Osteoblast (primary cell): Measurements from ENCODE around the gene AARS2. TPM values are rescaled to one million over a fixed set of nuclear protein-coding genes. Genes with fewer than 3 reads are reported as not detected.
A peak's percentile ranks its signal among the peaks of the same experiment; 100 is the strongest.

Experiments used
- DNase-seq: peaks from one replicate; pipeline ENCODE4 v3.0.0; 2011; ENCODE audit warnings: low spot score, mixed read lengths; ENCODE audit not compliant: insufficient read length; ENCODE audit errors: missing footprints
- H2AFZ ChIP-seq: 2 replicates; pipeline ENCODE4 v1.6.0; 2011; ENCODE audit warnings: mild to moderate bottlenecking, low read length
- H3K27ac ChIP-seq: 2 replicates; pipeline ENCODE4 v1.5.1; 2011; ENCODE audit warnings: mild to moderate bottlenecking, low read depth, low read length, moderate library complexity
- H3K27me3 ChIP-seq: 2 replicates; pipeline ENCODE4 v1.6.0; 2012; ENCODE audit warnings: mild to moderate bottlenecking, control low read depth, inconsistent platforms, low read length, moderate library complexity; ENCODE audit not compliant: insufficient read depth
- H3K36me3 ChIP-seq: 2 replicates; pipeline ENCODE4 v1.5.1; 2011; ENCODE audit warnings: mild to moderate bottlenecking, low read length, control low read depth, moderate library complexity; ENCODE audit not compliant: insufficient read depth
- H3K4me1 ChIP-seq: 2 replicates; pipeline ENCODE4 v1.5.1; 2011; ENCODE audit warnings: mild to moderate bottlenecking, low read length, control low read depth, moderate library complexity; ENCODE audit not compliant: insufficient read depth
- H3K4me2 ChIP-seq: 2 replicates; pipeline ENCODE4 v1.6.0; 2011; ENCODE audit warnings: mild to moderate bottlenecking, low read length; ENCODE audit not compliant: insufficient read depth
- H3K4me3 ChIP-seq: fragments of 200-600 bp; sonication (generic); 3 replicates; pipeline ENCODE4 v1.5.1; 2012; ENCODE audit warnings: mild to moderate bottlenecking, low read length, inconsistent platforms; ENCODE audit not compliant: insufficient read depth
- H3K79me2 ChIP-seq: 2 replicates; pipeline ENCODE4 v1.6.0; 2012; ENCODE audit warnings: mild to moderate bottlenecking, low read length, control low read depth, inconsistent platforms; ENCODE audit not compliant: insufficient read depth
- H3K9me3 ChIP-seq: 2 replicates; pipeline ENCODE4 v1.5.1; 2011; ENCODE audit warnings: low read depth, low read length, control low read depth
- H4K20me1 ChIP-seq: 2 replicates; pipeline ENCODE4 v1.6.0; 2012; ENCODE audit warnings: mild to moderate bottlenecking, low read length, control low read depth; ENCODE audit not compliant: insufficient read depth
- CTCF ChIP-seq: IDR thresholded peaks from 2 replicates; pipeline ENCODE4 v1.5.1; 2011; ENCODE audit warnings: mild to moderate bottlenecking, low read depth, low read length, moderate library complexity; ENCODE audit errors: extremely low read depth
- total RNA-seq: library from RNA; depleted of rRNA; stranded (reverse); fragments of >200 nt; gene quantifications from 2 replicates; pipeline ENCODE4 v1.2.3, GENCODE V29; 2012

The AARS2 gene
- total RNA-seq, 1 donor: 6.2 TPM

GRCh38 chr6:44269921-44270525, 43.1 kb downstream of the AARS2 start, which contains the start of gene TMEM151B:
TSS of gene TMEM151B (plus strand) at chr6:44270450. CDS start at chr6:44270743, 293 bp downstream.
- no peak within 1 kb of the TSS for H3K4me2 ChIP-seq
- no peak for TF ChIP-seq CTCF
- H2AFZ ChIP-seq: no peak within 1 kb of the TSS
- peak; percentile 82 for DNase-seq
- peaks cover under 1% of the 10 kb centered on the region for H3K4me1 ChIP-seq
- no peaks in the 10 kb centered on the region for H3K9me3 ChIP-seq
- no peaks in the 10 kb centered on the region for H3K36me3 ChIP-seq
- H3K79me2 ChIP-seq: no peaks in the 10 kb centered on the region
- H3K4me3 ChIP-seq: no peak within 1 kb of the TSS
- no peaks in the 10 kb centered on the region for H4K20me1 ChIP-seq
- H3K27ac ChIP-seq: no peak within 1 kb of the TSS
- H3K27me3 ChIP-seq: peaks cover 45% of the 10 kb centered on the region

GRCh38 chr6:44269178-44269920, 43.8 kb downstream of the AARS2 start:
- Histone ChIP-seq H3K36me3 (no peaks in the 10 kb centered on the region), H3K4me3 (no peak overlapping the region), H4K20me1 (peaks cover 3% of the 10 kb centered on the region), H3K9me3 (no peaks in the 10 kb centered on the region), H2AFZ (no peak overlapping the region), H3K27ac (no peak overlapping the region), H3K4me1 (peaks cover 7% of the 10 kb centered on the region), H3K79me2 (peaks cover 2% of the 10 kb centered on the region), H3K4me2 (no peak overlapping the region), H3K27me3 (peaks cover 43% of the 10 kb centered on the region)
- TF ChIP-seq CTCF: no peak
- DNase-seq: peak; percentile 82

- H3K27me3 ChIP-seq: peaks cover 41% of the 10 kb centered on the region
- no peak overlapping the region for H3K4me3 ChIP-seq
- peaks cover 15% of the 10 kb centered on the region for H3K4me1 ChIP-seq
- H3K27ac ChIP-seq: no peak overlapping the region
- H3K36me3 ChIP-seq: no peaks in the 10 kb centered on the region
- H2AFZ ChIP-seq: no peak overlapping the region
- H4K20me1 ChIP-seq: peaks cover 8% of the 10 kb centered on the region
- peak; percentile 93 for DNase-seq
- no peak overlapping the region for H3K4me2 ChIP-seq
- H3K79me2 ChIP-seq: peaks cover 14% of the 10 kb centered on the region
- no peaks in the 10 kb centered on the region for H3K9me3 ChIP-seq
- peak; percentile 90 for TF ChIP-seq CTCF
These were observed 45.0 kb downstream of the AARS2 start for GRCh38 chr6:44268095-44268628.

GRCh38 chr6:44267252-44267651, 45.9 kb downstream of the AARS2 start:
- Histone ChIP-seq H3K27me3 (peaks cover 35% of the 10 kb centered on the region), H3K27ac (no peak overlapping the region), H4K20me1 (peaks cover 8% of the 10 kb centered on the region), H2AFZ (no peak overlapping the region), H3K4me2 (no peak overlapping the region), H3K4me1 (peaks cover 15% of the 10 kb centered on the region), H3K79me2 (peaks cover 22% of the 10 kb centered on the region), H3K4me3 (no peak overlapping the region), H3K9me3 (no peaks in the 10 kb centered on the region), H3K36me3 (no peaks in the 10 kb centered on the region)
- peak; percentile 85 for DNase-seq
- no peak for TF ChIP-seq CTCF
